OCI-LY7 (cell line): Measurements from ENCODE around the gene CLPSL1. TPM values are rescaled to one million over a fixed set of nuclear protein-coding genes. Genes with fewer than 3 reads are reported as not detected.
"Not testable (repeated sequence)": the region's sequence is repeated elsewhere in the genome, so short reads cannot be mapped to it uniquely, and the experiment has no call there.

Source experiments
- BruUV-seq: library from RNA; stranded (reverse); fragments of 400-500 nt; replicated peaks from 2 replicates; lab custom pipeline; 2021; lab: Mats Ljungman, UMichigan
- CTCF ChIA-PET: fragments of 300-600 bp; sonication (Branson Sonifier 250); formaldehyde crosslinking; loops from one replicate; lab custom pipeline; 2022; ENCODE audit warnings: antibody characterized with exemption; ENCODE audit not compliant: unreplicated experiment; lab: Charles Lee
- POLR2A ChIA-PET: fragments of 300-600 bp; sonication (Branson Sonifier 250); formaldehyde crosslinking; loops from one replicate; lab custom pipeline; 2022; ENCODE audit warnings: antibody characterized with exemption; lab: Charles Lee
- DNase-seq: peaks from one replicate; pipeline ENCODE4 v3.0.0-alpha.2; 2015; ENCODE audit warnings: low spot score
- H2AFZ ChIP-seq: fragments of 200-600 bp; sonication (generic), shearing (Covaris generic); 2 replicates; pipeline ENCODE4 v1.6.1; 2014; ENCODE audit warnings: mild to moderate bottlenecking, antibody characterized with exemption, low read length, moderate library complexity
- H3K27ac ChIP-seq: fragments of 200-600 bp; sonication (generic); 2 replicates; pipeline ENCODE4 v1.5.1; 2014; ENCODE audit warnings: mixed run types, low read depth, mild to moderate bottlenecking, moderate library complexity, low read length, inconsistent platforms; ENCODE audit not compliant: poor library complexity, severe bottlenecking
- H3K36me3 ChIP-seq: fragments of 200-600 bp; sonication (generic); 2 replicates; pipeline ENCODE4 v1.6.1; 2014; ENCODE audit warnings: mild to moderate bottlenecking, antibody characterized with exemption, low read length, moderate library complexity, mixed read lengths; ENCODE audit not compliant: insufficient read depth
- H3K4me1 ChIP-seq: fragments of 200-600 bp; sonication (generic); 2 replicates; pipeline ENCODE4 v1.5.1; 2014; ENCODE audit warnings: mild to moderate bottlenecking, low read length; ENCODE audit not compliant: insufficient read depth, poor library complexity, severe bottlenecking
- H3K4me2 ChIP-seq: fragments of 200-600 bp; sonication (generic); 2 replicates; pipeline ENCODE4 v1.6.1; 2014; ENCODE audit warnings: mild to moderate bottlenecking, low read length
- H3K4me3 ChIP-seq: fragments of 200-600 bp; sonication (generic); 2 replicates; pipeline ENCODE4 v1.5.1; 2014; ENCODE audit warnings: mild to moderate bottlenecking, low read depth, low read length; ENCODE audit not compliant: poor library complexity, severe bottlenecking
- H3K79me2 ChIP-seq: fragments of 200-600 bp; sonication (generic); 2 replicates; pipeline ENCODE4 v1.6.1; 2016; ENCODE audit warnings: low read depth, mild to moderate bottlenecking, low read length, moderate library complexity, mixed read lengths; ENCODE audit not compliant: insufficient read depth
- H3K9me2 ChIP-seq: fragments of 200-600 bp; sonication (generic); 2 replicates; pipeline ENCODE4 v1.6.1; 2016; ENCODE audit warnings: mild to moderate bottlenecking, low read length, mixed read lengths; ENCODE audit not compliant: insufficient read depth
- H3K9me3 ChIP-seq: fragments of 200-600 bp; sonication (generic); 2 replicates; pipeline ENCODE4 v1.6.1; 2014; ENCODE audit warnings: mild to moderate bottlenecking, mixed run types, low read length, mixed read lengths
- H4K20me1 ChIP-seq: fragments of 200-600 bp; sonication (generic); 2 replicates; pipeline ENCODE4 v1.6.1; 2014; ENCODE audit warnings: mild to moderate bottlenecking, antibody characterized with exemption, low read length, moderate library complexity, mixed read lengths; ENCODE audit not compliant: insufficient read depth
- EZH2phosphoT487 ChIP-seq: fragments of 200-600 bp; sonication (generic); IDR thresholded peaks from 2 replicates; pipeline ENCODE4 v1.6.1; 2018; ENCODE audit warnings: low read depth, borderline replicate concordance, mild to moderate bottlenecking, mixed run types, antibody characterized with exemption, low read length, moderate library complexity, mixed read lengths
- intact Hi-C: fragments of 100-400 bp; cut with micrococcal nuclease; formaldehyde crosslinking; loops from one replicate; pipeline ENCODE4 v1.10.0; 2022; ENCODE audit not compliant: unreplicated experiment
- total RNA-seq, 2 experiments: library from RNA; depleted of rRNA in 1 of 2; stranded (reverse); fragments of >200 nt in 1 of 2; shearing (Covaris generic) in 1 of 2; gene quantifications; 2 replicates each; pipeline ENCODE4 v1.2.3, GENCODE V29; 2014 to 2022
- TF ChIP-seq, protein P1 (sequence below): fragments of 200-600 bp; sonication (generic); conservative IDR thresholded peaks from 2 replicates; pipeline ENCODE4 v1.5.1; 2014; ENCODE audit warnings: mild to moderate bottlenecking, antibody characterized with exemption, low read length, moderate library complexity, mixed read lengths

The CLPSL1 gene
- total RNA-seq, 2 experiments from 2014 or later = not detected

- no peaks in the 10 kb centered on the region for H3K36me3 ChIP-seq
- H3K9me2 ChIP-seq = no peaks in the 10 kb centered on the region
- peak; percentile 94 for DNase-seq
- ChIA-PET CTCF (interaction anchor here (0.5 to 1.1 kb wide), 3 partner anchors 18 to 284 kb away, joined by 3 read pairs; no protein-coding TSS in a partner anchor), POLR2A (interaction anchor here (0.6 to 0.8 kb wide), 6 partner anchors 45 to 123 kb away, joined by 3 to 7 read pairs (median 4); no protein-coding TSS in a partner anchor)
- no peaks in the 10 kb centered on the region for H4K20me1 ChIP-seq
- no peak for TF ChIP-seq EZH2phosphoT487
- TF ChIP-seq, protein P1, sequence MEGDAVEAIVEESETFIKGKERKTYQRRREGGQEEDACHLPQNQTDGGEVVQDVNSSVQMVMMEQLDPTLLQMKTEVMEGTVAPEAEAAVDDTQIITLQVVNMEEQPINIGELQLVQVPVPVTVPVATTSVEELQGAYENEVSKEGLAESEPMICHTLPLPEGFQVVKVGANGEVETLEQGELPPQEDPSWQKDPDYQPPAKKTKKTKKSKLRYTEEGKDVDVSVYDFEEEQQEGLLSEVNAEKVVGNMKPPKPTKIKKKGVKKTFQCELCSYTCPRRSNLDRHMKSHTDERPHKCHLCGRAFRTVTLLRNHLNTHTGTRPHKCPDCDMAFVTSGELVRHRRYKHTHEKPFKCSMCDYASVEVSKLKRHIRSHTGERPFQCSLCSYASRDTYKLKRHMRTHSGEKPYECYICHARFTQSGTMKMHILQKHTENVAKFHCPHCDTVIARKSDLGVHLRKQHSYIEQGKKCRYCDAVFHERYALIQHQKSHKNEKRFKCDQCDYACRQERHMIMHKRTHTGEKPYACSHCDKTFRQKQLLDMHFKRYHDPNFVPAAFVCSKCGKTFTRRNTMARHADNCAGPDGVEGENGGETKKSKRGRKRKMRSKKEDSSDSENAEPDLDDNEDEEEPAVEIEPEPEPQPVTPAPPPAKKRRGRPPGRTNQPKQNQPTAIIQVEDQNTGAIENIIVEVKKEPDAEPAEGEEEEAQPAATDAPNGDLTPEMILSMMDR = peak; percentile 48; the same call in 1 of the 2 replicates
- H3K4me2 ChIP-seq = peak overlapping the region; percentile 96
- no peaks in the 10 kb centered on the region for H3K9me3 ChIP-seq
- intact Hi-C loops = loop anchor here (5.0 kb wide), 1 partner anchor 65 kb away; no protein-coding TSS in a partner anchor
- peak overlapping the region; percentile 76 for H3K4me3 ChIP-seq
- H3K4me1 ChIP-seq = peaks cover 71% of the 10 kb centered on the region
- TSS peak; percentile 75 for BruUV-seq
- H3K79me2 ChIP-seq = peaks cover 5% of the 10 kb centered on the region; the same call in 1 of the 2 replicates
- H3K27ac ChIP-seq = peak overlapping the region; percentile 96
- H2AFZ ChIP-seq = peak overlapping the region; percentile 49; the same call in 1 of the 2 replicates
Measured at GRCh38 chr6:35731736-35732532, 48.9 kb upstream of the CLPSL1 start.

DNA sequence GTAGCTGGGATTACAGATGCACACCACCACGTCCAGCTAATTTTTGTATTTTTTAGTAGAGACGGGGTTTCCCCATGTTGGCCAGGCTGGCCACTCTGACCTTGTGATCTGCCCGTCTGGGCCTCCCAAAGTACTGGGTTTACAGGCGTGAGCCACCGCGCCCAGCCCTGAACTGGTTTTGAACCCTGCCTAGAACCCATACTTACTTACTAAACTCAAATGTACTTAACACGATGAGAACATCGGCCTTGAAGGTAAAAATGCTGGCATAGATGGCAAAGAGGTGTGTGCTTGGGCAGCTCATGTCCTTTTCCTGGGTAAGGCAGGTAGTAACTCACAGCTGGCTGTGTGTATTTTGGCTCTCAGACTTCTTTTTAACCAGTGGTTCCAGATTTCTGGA, 47.2 kb upstream of the CLPSL1 start:
- CTCF ChIA-PET = no interaction called here
- Histone ChIP-seq H3K4me3 (no peak overlapping the region), H3K9me3 (no peaks in the 10 kb centered on the region), H2AFZ (no peak overlapping the region), H3K4me1 (peaks cover 68% of the 10 kb centered on the region), H3K27ac (no peak overlapping the region), H4K20me1 (no peaks in the 10 kb centered on the region), H3K9me2 (no peaks in the 10 kb centered on the region), H3K4me2 (no peak overlapping the region), H3K79me2 (no peaks in the 10 kb centered on the region), H3K36me3 (no peaks in the 10 kb centered on the region)
- no TSS peak for BruUV-seq
- intact Hi-C loops = loop anchor here (5.0 kb wide), 1 partner anchor 66 kb away; no protein-coding TSS in a partner anchor
- no peak for DNase-seq
- POLR2A ChIA-PET = interaction anchor here (0.6 to 1.3 kb wide), 3 partner anchors 21 to 211 kb away, joined by 3 to 4 read pairs (median 4); no protein-coding TSS in a partner anchor
- no peak for TF ChIP-seq EZH2phosphoT487
- TF ChIP-seq, protein P1 = no peak

- H3K9me2 ChIP-seq, H3K4me2 ChIP-seq, H3K4me3 ChIP-seq, BruUV-seq, H2AFZ ChIP-seq, H3K27ac ChIP-seq, H3K79me2 ChIP-seq, H4K20me1 ChIP-seq, H3K36me3 ChIP-seq, DNase-seq, H3K9me3 ChIP-seq: not testable (repeated sequence)
- POLR2A ChIA-PET = interaction anchor here (0.6 to 1.3 kb wide), 4 partner anchors 22 to 212 kb away, joined by 3 to 4 read pairs (median 4); no protein-coding TSS in a partner anchor
- H3K4me1 ChIP-seq = peaks cover 61% of the 10 kb centered on the region
- CTCF ChIA-PET = interaction anchor here (0.6 kb wide), 1 partner anchor 212 kb away, joined by 4 read pairs; no protein-coding TSS in a partner anchor
- intact Hi-C loops = loop anchor here (5.0 kb wide), 1 partner anchor 67 kb away; no protein-coding TSS in a partner anchor
Measured at GRCh38 chr6:35734319-35734718, 46.5 kb upstream of the CLPSL1 start.
